ENCODE data around the gene CISTR.

DNA sequence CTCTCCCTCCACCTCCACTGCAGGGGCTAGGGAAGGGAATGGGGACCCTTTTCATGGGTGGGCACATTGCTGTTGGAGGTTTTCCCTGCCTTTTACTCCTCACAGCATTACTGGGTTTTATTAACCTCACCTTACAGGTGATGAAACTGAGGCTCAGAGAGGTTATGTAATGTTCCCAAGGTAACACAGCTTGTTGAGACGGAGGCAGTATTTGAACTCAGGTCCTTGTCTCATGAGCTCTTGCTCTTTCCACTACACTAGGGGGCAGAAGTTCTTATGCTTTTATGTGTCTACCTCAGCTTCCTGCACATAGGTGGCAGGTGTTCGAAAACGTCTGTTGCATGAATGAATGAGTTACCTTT lies 11.7 kb downstream of the CISTR start:
- TF ChIP-seq POLR2A (IDR thresholded peaks at IDR 0.05), result no peak
- TF ChIP-seq, protein P1, sequence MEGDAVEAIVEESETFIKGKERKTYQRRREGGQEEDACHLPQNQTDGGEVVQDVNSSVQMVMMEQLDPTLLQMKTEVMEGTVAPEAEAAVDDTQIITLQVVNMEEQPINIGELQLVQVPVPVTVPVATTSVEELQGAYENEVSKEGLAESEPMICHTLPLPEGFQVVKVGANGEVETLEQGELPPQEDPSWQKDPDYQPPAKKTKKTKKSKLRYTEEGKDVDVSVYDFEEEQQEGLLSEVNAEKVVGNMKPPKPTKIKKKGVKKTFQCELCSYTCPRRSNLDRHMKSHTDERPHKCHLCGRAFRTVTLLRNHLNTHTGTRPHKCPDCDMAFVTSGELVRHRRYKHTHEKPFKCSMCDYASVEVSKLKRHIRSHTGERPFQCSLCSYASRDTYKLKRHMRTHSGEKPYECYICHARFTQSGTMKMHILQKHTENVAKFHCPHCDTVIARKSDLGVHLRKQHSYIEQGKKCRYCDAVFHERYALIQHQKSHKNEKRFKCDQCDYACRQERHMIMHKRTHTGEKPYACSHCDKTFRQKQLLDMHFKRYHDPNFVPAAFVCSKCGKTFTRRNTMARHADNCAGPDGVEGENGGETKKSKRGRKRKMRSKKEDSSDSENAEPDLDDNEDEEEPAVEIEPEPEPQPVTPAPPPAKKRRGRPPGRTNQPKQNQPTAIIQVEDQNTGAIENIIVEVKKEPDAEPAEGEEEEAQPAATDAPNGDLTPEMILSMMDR (IDR thresholded peaks at IDR 0.05), result no peak
